ENCODE data around the gene PTPN22.

PTPN22 gene

GRCh38 chr1:113809670-113810602, 61.6 kb downstream of the PTPN22 start:
- peak overlapping the region; percentile 94 for H3K4me2 ChIP-seq (ENCODE audit: low read length)
- H3K36me3 ChIP-seq (ENCODE audit: insufficient read depth, low read length): no peaks in the 10 kb centered on the region
- H3K4me1 ChIP-seq (ENCODE audit: control insufficient read depth, insufficient read depth, low read length): peaks cover 27% of the 10 kb centered on the region
- no peaks in the 10 kb centered on the region for H3K9me3 ChIP-seq (replicated peaks; ENCODE audit: low read length)
- H3K27me3 ChIP-seq (ENCODE audit: control insufficient read depth, insufficient read depth, low read length): no peaks in the 10 kb centered on the region
- peak overlapping the region; percentile 95 for H3K9ac ChIP-seq (ENCODE audit: low read depth, low read length)
- H3K4me3 ChIP-seq (ENCODE audit: low read length): peak overlapping the region; percentile 100

- Histone ChIP-seq H3K27me3 (ENCODE audit: control insufficient read depth, insufficient read depth, low read length) (no peaks in the 10 kb centered on the region), H3K36me3 (ENCODE audit: insufficient read depth, low read length) (no peaks in the 10 kb centered on the region), H3K9ac (ENCODE audit: low read depth, low read length) (no peak overlapping the region), H3K4me2 (ENCODE audit: low read length) (peak overlapping the region; percentile 94), H3K9me3 (replicated peaks; ENCODE audit: low read length) (no peaks in the 10 kb centered on the region), H3K4me1 (ENCODE audit: control insufficient read depth, insufficient read depth, low read length) (peaks cover 34% of the 10 kb centered on the region), H3K4me3 (ENCODE audit: low read length) (peak overlapping the region; percentile 100)
Observed at GRCh38 chr1:113808450-113809195, 62.9 kb downstream of the PTPN22 start.

GRCh38 chr1:113805639-113806038, 65.9 kb downstream of the PTPN22 start:
- no peaks in the 10 kb centered on the region for H3K36me3 ChIP-seq (ENCODE audit: insufficient read depth, low read length)
- H3K27me3 ChIP-seq (ENCODE audit: control insufficient read depth, insufficient read depth, low read length): no peaks in the 10 kb centered on the region
- H3K9ac ChIP-seq (ENCODE audit: low read depth, low read length): no peak overlapping the region
- no peak overlapping the region for H3K4me2 ChIP-seq (ENCODE audit: low read length)
- no peak overlapping the region for H3K4me3 ChIP-seq (ENCODE audit: low read length)
- H3K4me1 ChIP-seq (ENCODE audit: control insufficient read depth, insufficient read depth, low read length): peaks cover 30% of the 10 kb centered on the region
- no peaks in the 10 kb centered on the region for H3K9me3 ChIP-seq (replicated peaks; ENCODE audit: low read length)

GRCh38 chr1:113805256-113805531, 66.3 kb downstream of the PTPN22 start:
- H3K9me3 ChIP-seq (replicated peaks; ENCODE audit: low read length): no peaks in the 10 kb centered on the region
- peaks cover 29% of the 10 kb centered on the region for H3K4me1 ChIP-seq (ENCODE audit: control insufficient read depth, insufficient read depth, low read length)
- H3K9ac ChIP-seq (ENCODE audit: low read depth, low read length): no peak overlapping the region
- peak overlapping the region; percentile 35 for H3K4me2 ChIP-seq (ENCODE audit: low read length)
- H3K27me3 ChIP-seq (ENCODE audit: control insufficient read depth, insufficient read depth, low read length): no peaks in the 10 kb centered on the region
- H3K36me3 ChIP-seq (ENCODE audit: insufficient read depth, low read length): no peaks in the 10 kb centered on the region
- no peak overlapping the region for H3K4me3 ChIP-seq (ENCODE audit: low read length)

- H3K4me2 ChIP-seq (ENCODE audit: low read length): peak overlapping the region; percentile 35
- H3K27me3 ChIP-seq (ENCODE audit: control insufficient read depth, insufficient read depth, low read length): no peaks in the 10 kb centered on the region
- peaks cover 23% of the 10 kb centered on the region for H3K4me1 ChIP-seq (ENCODE audit: control insufficient read depth, insufficient read depth, low read length)
- no peak overlapping the region for H3K4me3 ChIP-seq (ENCODE audit: low read length)
- no peak overlapping the region for H3K9ac ChIP-seq (ENCODE audit: low read depth, low read length)
- H3K36me3 ChIP-seq (ENCODE audit: insufficient read depth, low read length): no peaks in the 10 kb centered on the region
- H3K9me3 ChIP-seq (replicated peaks; ENCODE audit: low read length): no peaks in the 10 kb centered on the region
Observed at GRCh38 chr1:113804421-113805255, 66.9 kb downstream of the PTPN22 start.

GRCh38 chr1:113802367-113803007, 69.0 kb downstream of the PTPN22 start:
- peaks cover 3% of the 10 kb centered on the region for H3K36me3 ChIP-seq (ENCODE audit: insufficient read depth, low read length)
- H3K9ac ChIP-seq (ENCODE audit: low read depth, low read length): no peak overlapping the region

GRCh38 chr1:113800487-113800886, 71.0 kb downstream of the PTPN22 start:
- H3K4me3 ChIP-seq (ENCODE audit: low read length): no peak overlapping the region
- peaks cover 7% of the 10 kb centered on the region for H3K36me3 ChIP-seq (ENCODE audit: insufficient read depth, low read length)
- H3K4me2 ChIP-seq (ENCODE audit: low read length): no peak overlapping the region
- H3K9me3 ChIP-seq (replicated peaks; ENCODE audit: low read length): no peaks in the 10 kb centered on the region
- H3K9ac ChIP-seq (ENCODE audit: low read depth, low read length): no peak overlapping the region
- H3K27me3 ChIP-seq (ENCODE audit: control insufficient read depth, insufficient read depth, low read length): no peaks in the 10 kb centered on the region
- H3K4me1 ChIP-seq (ENCODE audit: control insufficient read depth, insufficient read depth, low read length): peaks cover 11% of the 10 kb centered on the region

More at GRCh38 chr1:113802367-113803007, 69.0 kb downstream of the PTPN22 start:
- H3K4me3 ChIP-seq (ENCODE audit: low read length): no peak overlapping the region
- peaks cover 11% of the 10 kb centered on the region for H3K4me1 ChIP-seq (ENCODE audit: control insufficient read depth, insufficient read depth, low read length)
- no peaks in the 10 kb centered on the region for H3K27me3 ChIP-seq (ENCODE audit: control insufficient read depth, insufficient read depth, low read length)
- H3K4me2 ChIP-seq (ENCODE audit: low read length): no peak overlapping the region
- no peaks in the 10 kb centered on the region for H3K9me3 ChIP-seq (replicated peaks; ENCODE audit: low read length)

GRCh38 chr1:113797472-113797871, 74.0 kb downstream of the PTPN22 start:
- peaks cover 10% of the 10 kb centered on the region for H3K4me1 ChIP-seq (ENCODE audit: control insufficient read depth, insufficient read depth, low read length)
- H3K4me2 ChIP-seq (ENCODE audit: low read length): no peak overlapping the region
- H3K9ac ChIP-seq (ENCODE audit: low read depth, low read length): no peak overlapping the region
- no peak overlapping the region for H3K4me3 ChIP-seq (ENCODE audit: low read length)
- H3K9me3 ChIP-seq (replicated peaks; ENCODE audit: low read length): no peaks in the 10 kb centered on the region
- H3K36me3 ChIP-seq (ENCODE audit: insufficient read depth, low read length): peaks cover 16% of the 10 kb centered on the region
- H3K27me3 ChIP-seq (ENCODE audit: control insufficient read depth, insufficient read depth, low read length): no peaks in the 10 kb centered on the region

GRCh38 chr1:113793878-113794834, 77.4 kb downstream of the PTPN22 start:
- H3K27me3 ChIP-seq (ENCODE audit: control insufficient read depth, insufficient read depth, low read length): no peaks in the 10 kb centered on the region

GRCh38 chr1:113792986-113793385, 78.5 kb downstream of the PTPN22 start:
- H3K4me3 ChIP-seq (ENCODE audit: low read length): no peak overlapping the region
- H3K4me1 ChIP-seq (ENCODE audit: control insufficient read depth, insufficient read depth, low read length): peaks cover 12% of the 10 kb centered on the region
- peaks cover 16% of the 10 kb centered on the region for H3K36me3 ChIP-seq (ENCODE audit: insufficient read depth, low read length)

More at GRCh38 chr1:113793878-113794834, 77.4 kb downstream of the PTPN22 start:
- peaks cover 16% of the 10 kb centered on the region for H3K36me3 ChIP-seq (ENCODE audit: insufficient read depth, low read length)
- H3K4me3 ChIP-seq (ENCODE audit: low read length): no peak overlapping the region
- no peaks in the 10 kb centered on the region for H3K9me3 ChIP-seq (replicated peaks; ENCODE audit: low read length)
- H3K9ac ChIP-seq (ENCODE audit: low read depth, low read length): no peak overlapping the region
- H3K4me2 ChIP-seq (ENCODE audit: low read length): no peak overlapping the region
- peaks cover 12% of the 10 kb centered on the region for H3K4me1 ChIP-seq (ENCODE audit: control insufficient read depth, insufficient read depth, low read length)

More at GRCh38 chr1:113792986-113793385, 78.5 kb downstream of the PTPN22 start:
- Histone ChIP-seq H3K9me3 (replicated peaks; ENCODE audit: low read length) (no peaks in the 10 kb centered on the region), H3K4me2 (ENCODE audit: low read length) (no peak overlapping the region), H3K9ac (ENCODE audit: low read depth, low read length) (no peak overlapping the region), H3K27me3 (ENCODE audit: control insufficient read depth, insufficient read depth, low read length) (no peaks in the 10 kb centered on the region)

Data from skeletal muscle satellite cell (primary cell).